Epithelial cell of proximal tubule (primary cell): Measurements from ENCODE around the gene MICU1. TPM values are rescaled to one million over a fixed set of nuclear protein-coding genes. Genes with fewer than 3 reads are reported as not detected.

Experiments
- DNase-seq: peaks from one replicate; pipeline ENCODE4 v3.0.0-alpha.2; 2011; ENCODE audit warnings: low read depth
- H3K4me3 ChIP-seq: 2 replicates; pipeline ENCODE4 v1.5.1; 2011; ENCODE audit warnings: low read depth, mild to moderate bottlenecking, low read length
- CTCF ChIP-seq: conservative IDR thresholded peaks from 2 replicates; pipeline ENCODE4 v1.5.1; 2012; ENCODE audit warnings: low read depth, mild to moderate bottlenecking, low read length
- total RNA-seq: library from RNA; depleted of rRNA; stranded (reverse); fragments of >200 nt; gene quantifications from 2 replicates; pipeline ENCODE4 v1.2.3, GENCODE V29; 2015

MICU1 gene
- total RNA-seq, 1 donor from 2014 or later: 31.3 TPM

GRCh38 chr10:72509206-72509799 lies 116.6 kb downstream of the MICU1 start:
- TF ChIP-seq CTCF: no peak
- H3K4me3 ChIP-seq: no peak overlapping the region
- DNase-seq: no peak

GRCh38 chr10:72508033-72508432 lies 117.8 kb downstream of the MICU1 start:
- DNase-seq: no peak
- no peak for TF ChIP-seq CTCF

GRCh38 chr10:72506474-72506873 lies 119.4 kb downstream of the MICU1 start:
- TF ChIP-seq CTCF: no peak
- H3K4me3 ChIP-seq: no peak overlapping the region
- no peak for DNase-seq

More at GRCh38 chr10:72508033-72508432, 117.8 kb downstream of the MICU1 start:
- H3K4me3 ChIP-seq: no peak overlapping the region

GRCh38 chr10:72505435-72505834 lies 120.4 kb downstream of the MICU1 start:
- no peak overlapping the region for H3K4me3 ChIP-seq
- DNase-seq: no peak
- no peak for TF ChIP-seq CTCF

- no peak overlapping the region for H3K4me3 ChIP-seq
- no peak for DNase-seq
- TF ChIP-seq CTCF: no peak
Observed at GRCh38 chr10:72503694-72504438, 122.0 kb downstream of the MICU1 start.

- DNase-seq: no peak
- TF ChIP-seq CTCF: no peak
- no peak overlapping the region for H3K4me3 ChIP-seq
Observed at GRCh38 chr10:72503241-72503640, 122.6 kb downstream of the MICU1 start.

GRCh38 chr10:72502581-72502980 lies 123.3 kb downstream of the MICU1 start:
- TF ChIP-seq CTCF: no peak
- DNase-seq: no peak
- H3K4me3 ChIP-seq: no peak overlapping the region
